Measurements from ENCODE around the gene MAN1A2. TPM values are rescaled to one million over a fixed set of nuclear protein-coding genes. Genes with fewer than 3 reads are reported as not detected.

MAN1A2 gene
- total RNA-seq, 1 donor: 43.7 TPM

DNA sequence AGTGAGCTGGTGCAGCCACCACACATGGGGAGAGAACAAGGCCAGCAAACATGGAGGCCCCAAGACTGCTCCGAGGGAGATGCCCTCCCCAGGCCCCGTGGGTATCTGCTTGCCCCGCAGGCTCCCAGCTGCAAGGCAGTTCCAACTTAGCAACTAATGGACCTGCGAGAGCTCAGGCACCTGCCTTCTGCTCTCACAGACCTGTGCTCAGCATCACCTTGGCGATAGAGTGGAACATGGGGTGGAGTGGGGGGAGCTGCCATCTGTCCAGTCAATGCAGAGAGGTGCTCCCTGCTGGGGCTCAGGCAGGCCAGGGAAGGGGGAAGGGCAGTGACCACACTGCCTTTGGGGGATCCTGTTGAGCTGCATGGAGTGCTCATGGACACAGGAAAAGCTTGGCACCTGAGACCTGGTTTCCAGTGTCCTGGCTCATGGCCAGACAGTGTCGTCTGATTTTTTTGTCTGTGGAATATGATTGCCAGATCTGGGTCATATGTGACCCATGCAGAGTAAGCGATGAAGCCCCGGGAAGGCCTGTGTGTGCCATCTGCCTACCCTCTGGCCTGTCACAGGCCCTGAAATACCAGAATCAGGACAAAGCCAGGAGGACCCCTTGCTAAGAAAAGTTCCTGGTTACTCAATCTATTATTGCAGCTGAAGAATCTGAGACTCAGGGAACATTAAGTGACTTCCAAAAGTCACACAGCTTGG is 198.7 kb downstream of the MAN1A2 start:
- DNase-seq (ENCODE audit: low read depth): no peak
- no peak overlapping the region for H3K4me3 ChIP-seq (ENCODE audit: low read depth, low read length)
- TF ChIP-seq, protein P1, sequence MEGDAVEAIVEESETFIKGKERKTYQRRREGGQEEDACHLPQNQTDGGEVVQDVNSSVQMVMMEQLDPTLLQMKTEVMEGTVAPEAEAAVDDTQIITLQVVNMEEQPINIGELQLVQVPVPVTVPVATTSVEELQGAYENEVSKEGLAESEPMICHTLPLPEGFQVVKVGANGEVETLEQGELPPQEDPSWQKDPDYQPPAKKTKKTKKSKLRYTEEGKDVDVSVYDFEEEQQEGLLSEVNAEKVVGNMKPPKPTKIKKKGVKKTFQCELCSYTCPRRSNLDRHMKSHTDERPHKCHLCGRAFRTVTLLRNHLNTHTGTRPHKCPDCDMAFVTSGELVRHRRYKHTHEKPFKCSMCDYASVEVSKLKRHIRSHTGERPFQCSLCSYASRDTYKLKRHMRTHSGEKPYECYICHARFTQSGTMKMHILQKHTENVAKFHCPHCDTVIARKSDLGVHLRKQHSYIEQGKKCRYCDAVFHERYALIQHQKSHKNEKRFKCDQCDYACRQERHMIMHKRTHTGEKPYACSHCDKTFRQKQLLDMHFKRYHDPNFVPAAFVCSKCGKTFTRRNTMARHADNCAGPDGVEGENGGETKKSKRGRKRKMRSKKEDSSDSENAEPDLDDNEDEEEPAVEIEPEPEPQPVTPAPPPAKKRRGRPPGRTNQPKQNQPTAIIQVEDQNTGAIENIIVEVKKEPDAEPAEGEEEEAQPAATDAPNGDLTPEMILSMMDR (IDR thresholded peaks at IDR 0.05; ENCODE audit: insufficient read depth, low read length): no peak

DNA sequence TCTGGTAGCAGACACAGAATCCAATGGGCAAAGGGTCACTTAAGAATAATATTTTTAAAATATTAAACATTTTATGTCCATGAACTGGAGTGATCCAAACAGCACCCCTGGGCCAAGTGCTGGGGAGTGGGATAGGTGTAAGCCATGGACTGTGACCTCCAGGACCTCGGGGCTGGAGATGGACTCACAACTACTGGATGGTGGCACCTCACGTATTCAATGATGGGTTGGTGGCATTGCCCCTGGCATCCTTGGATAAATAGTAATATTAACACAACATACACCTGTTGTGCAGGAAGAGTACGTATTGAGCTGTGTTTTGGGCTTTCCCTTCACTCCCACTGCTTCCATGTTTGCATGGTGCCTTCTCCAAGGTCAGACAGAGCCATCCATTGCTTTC is 199.3 kb downstream of the MAN1A2 start:
- no peak for DNase-seq (ENCODE audit: low read depth)
- no peak overlapping the region for H3K4me3 ChIP-seq (ENCODE audit: low read depth, low read length)
- TF ChIP-seq, protein P1 (IDR thresholded peaks at IDR 0.05; ENCODE audit: insufficient read depth, low read length): no peak

DNA sequence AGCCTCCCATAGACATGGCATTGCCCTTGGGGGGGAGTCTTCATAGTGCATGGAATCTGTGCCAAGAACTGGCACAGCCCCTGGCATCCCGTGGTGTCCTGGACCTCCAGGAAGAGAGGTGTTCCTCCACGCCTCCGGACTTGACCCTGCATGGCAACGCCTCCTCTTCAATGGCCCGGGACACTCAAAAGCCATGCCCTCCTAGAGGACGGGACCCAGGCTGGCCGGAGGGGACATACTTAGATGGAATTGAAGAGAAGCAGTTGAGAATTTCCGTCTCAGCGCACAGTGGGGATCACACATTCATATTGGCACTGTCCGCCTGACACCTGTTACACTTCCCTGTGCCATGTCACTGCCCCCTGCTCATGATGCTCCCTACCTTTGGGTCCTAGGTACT is 200.2 kb downstream of the MAN1A2 start:
- TF ChIP-seq, protein P1 (IDR thresholded peaks at IDR 0.05; ENCODE audit: insufficient read depth, low read length): no peak
- H3K4me3 ChIP-seq (ENCODE audit: low read depth, low read length): no peak overlapping the region
- no peak for DNase-seq (ENCODE audit: low read depth)

DNA sequence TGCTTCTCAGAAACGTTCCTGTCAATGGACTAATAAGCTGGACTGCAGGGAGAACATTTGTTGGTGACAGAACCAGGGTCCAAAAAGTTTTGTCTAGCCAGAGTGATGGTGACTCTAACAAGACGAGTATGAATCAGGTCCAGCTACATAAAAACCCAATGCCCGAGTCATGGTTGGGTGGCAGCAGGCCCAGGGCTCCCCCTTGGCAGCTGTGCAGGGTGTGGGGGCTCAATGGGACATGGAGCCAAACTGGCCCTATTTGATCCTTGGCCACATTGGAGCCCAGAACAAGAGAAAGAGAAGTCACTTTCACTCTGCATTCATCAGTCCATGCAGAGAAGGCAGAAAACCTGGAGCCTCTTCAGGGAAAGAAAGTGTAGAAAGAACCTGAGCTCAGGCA is 200.7 kb downstream of the MAN1A2 start:
- no peak for DNase-seq (ENCODE audit: low read depth)
- TF ChIP-seq, protein P1 (IDR thresholded peaks at IDR 0.05; ENCODE audit: insufficient read depth, low read length): no peak
- no peak overlapping the region for H3K4me3 ChIP-seq (ENCODE audit: low read depth, low read length)

DNA sequence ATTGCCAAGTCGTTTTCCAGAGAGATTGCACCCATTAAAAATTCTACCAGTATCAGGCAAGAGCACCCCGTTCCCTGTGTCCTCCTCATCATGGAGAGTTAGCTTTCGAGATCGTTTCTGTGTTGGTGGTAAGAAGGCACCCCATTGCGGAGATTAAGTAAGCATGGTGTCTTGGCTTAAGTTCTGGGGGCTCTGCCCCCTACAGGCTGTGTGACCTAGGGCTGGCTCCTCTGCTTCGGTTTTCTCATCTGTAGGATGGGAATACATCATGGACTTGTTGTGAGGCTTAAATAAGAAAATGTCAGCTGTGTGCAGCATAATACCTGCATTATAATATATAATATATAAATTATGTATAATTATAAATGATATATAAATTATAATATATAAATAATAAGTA is 201.8 kb downstream of the MAN1A2 start:
- no peak for DNase-seq (ENCODE audit: low read depth)
- H3K4me3 ChIP-seq (ENCODE audit: low read depth, low read length): no peak overlapping the region
- TF ChIP-seq, protein P1 (IDR thresholded peaks at IDR 0.05; ENCODE audit: insufficient read depth, low read length): no peak

DNA sequence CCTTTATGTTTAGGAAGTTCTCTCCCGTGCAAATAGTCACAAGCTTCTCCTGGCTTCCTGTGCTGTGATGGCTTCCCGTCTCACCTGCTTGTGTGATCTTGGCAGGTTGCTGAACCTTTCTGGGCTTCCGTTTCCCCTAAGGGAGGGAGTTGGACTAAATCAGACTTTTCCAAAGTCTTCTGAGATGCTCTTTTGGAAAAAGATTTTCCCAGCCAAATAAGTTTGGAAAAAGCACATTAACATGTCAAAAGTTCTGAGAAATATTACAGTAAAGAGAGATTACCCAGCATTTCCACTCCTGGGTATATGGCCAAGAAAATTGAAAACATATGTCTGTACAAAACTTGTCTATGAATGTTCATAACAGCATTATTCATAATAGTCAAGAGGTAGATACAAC is 202.6 kb downstream of the MAN1A2 start:
- H3K4me3 ChIP-seq (ENCODE audit: low read depth, low read length): no peak overlapping the region
- DNase-seq (ENCODE audit: low read depth): peak; percentile 52
- TF ChIP-seq, protein P1 (IDR thresholded peaks at IDR 0.05; ENCODE audit: insufficient read depth, low read length): no peak

DNA sequence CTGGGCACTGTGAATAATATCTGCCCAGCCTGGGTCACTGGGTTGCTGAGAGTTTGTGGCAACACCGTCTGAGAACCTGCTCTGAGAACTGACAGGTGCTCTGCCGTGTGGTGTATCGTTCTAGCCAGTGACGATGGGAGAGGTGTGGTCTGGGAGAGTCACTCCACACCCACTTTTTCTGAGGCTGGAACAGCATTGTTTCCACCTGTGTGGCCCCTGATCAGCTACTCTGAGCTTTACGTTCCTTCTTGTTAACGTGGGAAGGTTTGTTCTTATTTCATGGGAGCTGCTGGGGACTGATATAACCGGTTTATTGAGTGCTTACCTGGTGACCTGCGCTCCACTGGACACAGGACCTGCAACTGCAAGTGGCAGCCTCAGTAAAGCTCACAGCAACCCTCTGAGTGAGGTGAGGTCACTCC is 203.8 kb downstream of the MAN1A2 start:
- H3K4me3 ChIP-seq (ENCODE audit: low read depth, low read length): no peak overlapping the region

More for the DNA sequence above, 203.8 kb downstream of the MAN1A2 start:
- TF ChIP-seq, protein P1 (IDR thresholded peaks at IDR 0.05; ENCODE audit: insufficient read depth, low read length): no peak
- DNase-seq (ENCODE audit: low read depth): no peak

Data from fibroblast of the aortic adventitia (primary cell).